Medulla oblongata (tissue), 1 donor: Measurements from ENCODE around the gene SHISA7.
"Not testable (repeated sequence)": the region's sequence is repeated elsewhere in the genome, so short reads cannot be mapped to it uniquely, and the experiment has no call there.

ENCODE experiments used
- DNase-seq: peaks from one replicate; pipeline ENCODE4 v3.0.0-alpha.2; 2015; ENCODE audit errors: extremely low spot score

SHISA7 gene

DNA sequence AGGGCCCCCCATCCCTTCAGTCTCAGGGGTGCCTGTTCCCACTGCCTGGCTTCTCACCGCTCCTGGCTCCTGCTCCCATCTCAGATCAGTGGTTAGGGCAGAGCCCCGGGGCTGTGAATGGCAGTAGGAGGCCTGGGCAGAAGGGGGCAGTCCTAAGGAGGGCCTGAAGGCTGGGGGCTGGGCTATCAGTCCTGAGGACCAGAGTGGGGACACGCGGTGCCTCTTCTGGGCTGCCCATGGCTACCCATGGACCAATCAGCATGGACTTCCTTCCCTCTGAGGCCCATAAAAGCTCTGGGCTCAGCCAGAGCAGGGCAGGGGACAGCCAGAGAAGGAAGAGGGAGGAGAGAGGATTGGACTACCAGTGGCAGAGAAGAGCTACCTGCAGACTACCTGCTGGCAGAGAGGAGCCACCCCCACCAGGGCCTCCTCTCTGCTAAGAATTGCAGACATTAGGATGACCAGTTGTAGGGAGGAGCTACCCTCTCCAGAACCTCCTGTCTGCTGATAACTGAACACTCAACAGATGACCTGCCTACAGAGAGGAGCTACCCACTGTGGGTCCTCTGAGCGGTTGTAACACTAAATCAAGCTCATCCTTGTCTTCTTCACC lies 23.4 kb downstream of the SHISA7 start:
- DNase-seq, result no peak

DNA sequence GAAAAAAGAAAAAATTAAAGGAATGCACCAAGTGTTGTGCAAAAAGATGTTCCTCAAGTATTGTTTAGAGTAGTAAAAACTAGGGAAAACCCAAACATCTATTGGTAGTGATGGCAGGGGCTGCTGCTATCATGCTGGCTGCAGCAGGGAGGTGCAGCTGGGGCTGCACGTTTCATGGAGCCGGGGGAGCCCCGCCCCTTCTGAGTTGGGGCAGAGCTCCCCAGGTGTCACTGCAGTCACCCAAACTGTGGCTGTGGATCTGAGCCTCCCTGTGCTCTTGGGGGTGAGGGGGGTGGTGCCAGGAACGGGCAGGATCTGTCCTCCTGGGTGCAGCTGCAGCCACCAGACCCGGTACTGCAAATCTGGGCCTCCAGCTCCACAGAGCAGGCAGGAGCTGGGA lies 24.0 kb downstream of the SHISA7 start:
- no peak for DNase-seq

DNA sequence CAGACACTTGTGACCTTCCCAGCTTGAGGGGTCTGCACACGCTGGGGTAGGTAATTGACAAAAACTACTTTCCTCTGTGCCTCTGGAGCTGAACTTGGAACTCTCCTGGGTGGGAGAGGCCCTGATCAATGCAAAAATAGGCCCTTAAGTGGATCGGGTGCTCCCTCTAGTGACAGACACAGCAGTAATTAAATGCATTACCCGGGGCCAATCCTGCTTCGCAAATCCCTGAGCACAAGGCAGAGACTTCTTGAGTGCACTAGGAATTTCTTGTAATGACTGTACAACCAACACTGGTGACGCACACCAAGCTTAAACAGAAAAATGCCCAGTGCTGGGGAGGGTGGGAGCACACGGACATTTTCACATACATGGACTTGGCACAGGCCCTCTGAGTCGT lies 24.9 kb downstream of the SHISA7 start:
- peak; percentile 87 for DNase-seq

DNA sequence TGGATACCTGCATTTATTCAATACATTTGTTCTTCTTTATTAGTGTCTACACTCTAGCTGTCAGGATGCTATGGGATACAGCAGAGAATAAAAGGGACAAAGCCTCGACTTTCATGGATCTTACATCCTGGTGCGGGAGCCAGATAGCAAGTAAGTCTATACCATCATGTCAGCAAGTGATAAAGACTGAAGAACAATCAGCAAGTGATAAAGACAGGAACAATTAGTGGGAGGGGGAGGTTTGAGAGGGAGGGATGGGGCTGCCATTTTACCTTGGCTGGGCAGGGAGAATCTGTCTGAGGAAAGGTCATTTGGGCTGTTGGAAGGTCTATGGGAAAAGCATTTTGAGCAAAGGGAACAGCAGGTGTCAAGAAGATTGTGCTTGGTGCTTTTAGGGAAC lies 32.9 kb downstream of the SHISA7 start:
- no peak for DNase-seq

DNA sequence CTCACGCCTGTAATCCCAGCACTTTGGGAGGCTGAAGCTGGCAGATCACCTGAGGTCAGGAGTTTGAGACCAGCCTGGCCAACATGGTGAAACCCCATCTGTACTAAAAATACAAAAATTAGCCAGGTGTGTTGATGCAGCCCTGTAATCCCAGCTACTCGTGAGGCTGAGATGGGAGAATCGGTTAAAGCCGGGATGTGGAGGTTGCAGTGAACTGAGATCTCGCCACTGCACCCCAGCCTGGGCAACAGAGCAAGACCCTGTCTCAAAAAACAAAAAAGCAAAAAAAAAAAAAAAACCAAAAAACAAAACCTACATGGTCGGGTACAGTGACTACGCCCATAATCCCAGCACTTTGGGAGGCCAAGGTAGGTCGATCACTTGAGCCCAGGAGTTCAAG lies 33.9 kb downstream of the SHISA7 start:
- DNase-seq, result not testable (repeated sequence)

DNA sequence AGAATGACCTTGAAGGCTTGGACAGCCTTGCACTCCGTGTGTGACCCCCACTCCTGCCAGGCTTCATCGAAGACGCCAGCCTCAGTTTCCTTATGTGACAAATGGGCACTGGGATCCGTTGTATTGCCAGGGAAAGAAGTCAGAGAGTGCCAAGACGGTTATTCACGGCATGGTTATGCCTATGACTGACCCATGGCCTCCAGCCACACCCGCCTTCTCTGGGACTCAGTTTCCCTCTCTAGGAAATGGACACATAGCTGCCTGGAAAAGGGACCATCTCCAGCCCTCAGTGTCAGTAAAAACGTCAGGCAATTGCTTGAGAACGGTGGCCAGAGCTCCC lies 34.6 kb downstream of the SHISA7 start:
- no peak for DNase-seq

DNA sequence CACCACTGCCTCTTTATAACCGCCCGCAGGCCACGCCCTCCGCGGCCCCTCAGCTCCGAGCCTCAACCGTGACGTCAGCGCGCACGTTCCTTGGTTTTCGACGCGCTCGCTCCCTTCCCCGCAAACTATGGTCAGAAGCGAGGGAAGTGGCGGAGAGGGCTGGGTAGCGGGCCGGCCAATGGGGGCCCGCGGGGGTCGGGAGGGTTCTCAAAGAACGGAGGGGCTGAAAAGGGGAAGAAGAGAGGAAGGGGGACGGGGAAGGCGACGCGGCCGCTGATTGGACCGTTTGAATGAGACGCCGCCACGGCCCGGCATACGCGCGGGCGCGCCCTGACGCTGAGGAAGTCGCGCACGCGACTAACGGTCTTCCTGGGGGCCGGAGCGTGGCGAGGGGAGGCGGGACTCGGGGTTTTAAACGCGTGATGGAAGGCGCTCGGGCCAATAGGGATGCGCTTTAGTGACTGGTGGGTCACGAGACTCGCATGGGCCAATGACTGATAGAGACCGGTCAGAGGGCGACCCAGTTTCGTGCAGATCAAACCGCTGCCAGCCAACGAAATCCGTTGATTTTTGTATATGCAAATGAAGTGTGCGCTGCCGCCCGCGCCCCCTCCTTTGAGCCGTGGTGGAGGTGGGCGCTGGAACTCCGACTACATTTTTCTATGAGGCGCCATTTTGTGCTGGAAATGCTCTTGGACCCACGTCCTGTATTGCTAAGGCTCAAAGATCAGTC lies 35.1 kb downstream of the SHISA7 start:
- DNase-seq, result peak; percentile 99

DNA sequence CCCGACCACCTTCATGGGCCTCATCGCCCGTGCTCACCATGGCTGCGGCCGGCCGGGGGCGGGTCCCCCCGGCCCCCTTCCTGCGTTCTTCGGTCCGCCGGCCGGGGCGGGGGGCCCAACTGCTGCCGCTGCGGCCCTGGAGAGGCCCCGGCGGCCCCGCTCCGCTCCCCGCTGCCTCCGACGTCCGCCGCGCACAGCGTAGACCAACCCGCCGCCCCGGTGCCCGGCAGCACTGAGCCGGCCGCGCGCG lies 35.6 kb downstream of the SHISA7 start, which contains the start of gene UBE2S:
Gene UBE2S (minus strand): TSS at position 239 of the 250 bp plus-strand sequence. CDS start 199 bp downstream, at position 40.
- DNase-seq, result not testable (repeated sequence)

DNA sequence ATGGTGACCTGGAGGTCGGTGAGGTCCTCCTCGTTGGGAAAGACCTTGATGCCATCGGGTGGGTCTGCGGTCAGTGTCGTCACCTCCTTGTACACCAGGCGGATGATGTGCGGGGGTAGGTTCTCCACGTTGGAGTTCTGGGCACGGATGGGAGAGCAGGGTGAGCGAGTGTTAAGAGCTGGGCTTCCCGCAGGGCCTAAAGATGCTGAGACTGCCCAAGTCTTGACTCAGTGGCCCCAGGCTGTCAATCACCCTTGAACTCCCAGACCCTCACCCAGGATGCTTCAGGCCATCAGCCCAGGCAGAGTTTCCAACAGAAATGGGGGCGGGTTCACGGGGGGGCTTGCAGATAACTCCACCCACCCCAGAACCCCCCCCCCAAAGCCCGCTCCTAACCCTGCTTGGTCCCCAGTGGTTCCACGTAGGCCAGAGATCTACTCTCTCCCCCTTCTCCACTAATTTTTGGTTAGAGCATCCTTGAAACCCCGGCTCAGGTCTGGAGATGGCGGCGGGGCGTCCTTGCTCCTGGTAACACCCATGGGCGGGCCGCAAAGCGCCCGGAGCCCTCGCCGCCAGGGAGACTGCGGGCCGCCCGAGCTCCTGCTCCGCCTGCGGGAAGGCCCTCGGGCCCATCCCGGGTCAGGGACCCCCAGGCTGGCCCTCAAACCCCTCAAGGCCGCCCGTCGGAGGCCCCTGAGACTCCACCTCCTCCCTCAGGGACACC lies 36.1 kb downstream of the SHISA7 start:
- DNase-seq, result no peak

DNA sequence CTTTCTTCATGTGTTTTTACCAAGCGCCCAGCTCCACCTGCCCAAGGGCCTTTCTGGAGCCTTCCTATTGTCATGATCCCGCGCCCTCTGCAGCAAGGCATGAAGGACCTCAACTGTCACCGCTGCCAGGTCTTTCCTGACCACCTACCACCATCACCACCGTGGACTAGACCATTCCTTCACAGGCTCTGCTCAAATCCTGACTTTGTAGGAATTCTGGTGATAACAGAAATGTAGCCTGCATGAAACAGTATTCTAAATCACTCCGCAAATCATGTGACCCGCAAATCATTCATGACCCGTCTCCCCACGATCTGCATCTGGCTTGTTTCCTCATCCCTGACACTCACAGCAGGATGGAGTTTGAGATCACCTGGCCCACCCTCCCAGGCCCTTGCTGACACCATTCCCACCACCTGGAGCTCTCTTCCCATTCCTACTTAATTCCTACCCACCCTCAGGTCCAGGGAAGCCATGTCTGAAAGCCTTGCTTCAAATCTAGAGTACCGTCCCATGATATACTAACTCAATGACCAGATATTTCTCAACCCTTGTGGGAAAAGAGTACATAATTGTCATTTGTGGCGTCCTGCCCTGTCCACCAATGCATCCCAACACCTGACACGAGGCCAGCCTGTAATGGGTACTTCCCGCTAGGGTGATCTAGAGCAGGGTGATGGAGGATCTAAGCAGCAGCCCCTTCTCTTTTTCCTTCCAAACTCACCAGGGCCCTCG lies 36.8 kb downstream of the SHISA7 start:
- DNase-seq, result no peak

DNA sequence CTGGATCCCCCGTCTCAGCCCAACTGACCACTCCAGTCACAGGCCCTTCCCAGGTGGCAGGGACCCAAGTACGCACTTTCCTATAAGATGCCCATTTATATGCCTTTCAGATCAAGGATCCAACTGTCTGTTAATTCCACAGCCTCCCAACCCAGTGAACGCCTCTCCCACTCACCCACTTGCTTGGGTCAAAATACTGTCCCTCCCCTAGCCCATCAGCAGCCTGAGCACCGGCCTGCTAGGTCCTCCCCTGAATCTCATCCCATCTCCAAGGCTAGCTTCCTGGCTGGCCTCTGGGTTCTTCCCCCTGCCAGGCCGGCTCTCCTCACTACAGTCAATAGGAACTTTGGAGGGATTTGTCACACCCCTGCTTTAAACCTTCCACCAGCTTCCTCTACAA lies 37.5 kb downstream of the SHISA7 start:
- DNase-seq, result no peak

DNA sequence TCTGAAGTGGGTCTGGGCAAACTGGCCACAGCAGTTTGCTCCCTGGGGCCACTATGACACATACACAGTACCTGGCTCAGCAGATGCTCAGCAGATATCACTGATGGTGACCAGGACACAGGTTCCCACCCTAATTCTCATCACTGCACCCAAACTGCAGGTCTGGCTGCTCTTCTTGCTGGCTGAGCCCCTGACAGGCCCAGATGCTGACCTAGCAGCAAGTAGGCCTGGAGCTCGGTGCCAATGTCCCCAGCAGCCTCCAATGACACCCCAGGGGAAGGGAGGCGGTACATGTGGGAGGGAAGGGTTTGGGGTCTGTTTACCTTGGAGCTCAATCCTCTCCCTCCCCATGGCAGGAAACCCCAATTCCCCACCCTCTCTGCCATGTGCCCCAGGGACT lies 40.6 kb downstream of the SHISA7 start:
- DNase-seq, result no peak

DNA sequence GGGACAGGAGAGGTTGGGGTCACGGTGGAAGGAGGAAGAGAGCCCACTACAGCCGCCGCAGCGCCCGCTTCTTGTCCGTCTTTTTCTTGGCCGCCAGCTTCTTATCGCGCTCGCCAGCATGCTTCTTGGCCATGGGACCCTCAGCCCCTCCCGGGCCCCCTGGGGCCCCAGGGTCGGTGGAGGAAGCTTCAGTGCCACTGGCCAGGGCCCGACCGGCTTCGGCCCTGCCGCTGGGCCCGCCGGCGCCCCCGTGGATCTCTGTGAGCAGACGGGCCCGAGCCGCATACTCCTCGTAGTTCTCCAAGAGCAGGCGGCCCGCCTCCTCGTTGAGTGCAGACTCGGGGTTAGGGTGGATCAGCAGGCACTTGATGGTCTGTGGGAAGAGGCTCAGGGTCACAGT lies 41.7 kb downstream of the SHISA7 start:
- DNase-seq, result not testable (repeated sequence)

DNA sequence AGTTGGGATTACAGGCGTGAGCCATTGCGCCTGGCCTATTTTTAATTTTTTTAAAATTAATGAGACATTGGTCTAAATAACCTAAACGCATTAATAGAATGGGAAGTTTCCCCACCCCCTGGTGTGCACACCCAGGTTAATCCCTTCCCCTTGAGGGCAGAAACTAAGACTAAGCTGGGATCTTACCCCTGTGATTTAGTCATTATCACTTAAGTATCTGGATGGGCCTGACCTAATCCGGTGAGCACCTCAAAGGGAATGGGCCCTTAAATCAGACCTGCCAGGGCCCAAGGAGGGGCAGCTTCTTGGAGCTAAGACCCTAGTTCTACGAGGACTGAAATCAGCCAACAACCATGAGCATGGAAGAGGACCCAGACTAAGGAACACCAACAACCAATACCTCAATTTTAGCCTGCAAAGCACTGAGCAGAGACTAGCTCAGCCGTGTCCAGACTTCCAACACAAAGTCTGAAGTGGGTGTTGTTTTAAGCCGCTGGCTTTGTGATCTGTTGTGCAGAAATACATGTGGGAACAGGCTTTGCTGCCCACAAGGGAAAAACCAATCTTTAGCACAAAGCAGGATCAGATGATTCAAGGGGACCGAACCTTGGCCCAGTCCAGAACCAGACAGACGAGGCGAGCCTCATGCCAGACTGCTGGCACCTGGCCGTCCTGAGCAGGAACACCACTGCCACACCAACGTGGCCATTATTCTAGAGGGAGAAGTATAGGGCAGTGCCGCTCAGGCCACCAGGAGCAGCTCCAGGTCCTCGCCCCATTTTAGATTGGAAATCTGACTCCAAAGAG lies 42.6 kb downstream of the SHISA7 start:
- no peak for DNase-seq

DNA sequence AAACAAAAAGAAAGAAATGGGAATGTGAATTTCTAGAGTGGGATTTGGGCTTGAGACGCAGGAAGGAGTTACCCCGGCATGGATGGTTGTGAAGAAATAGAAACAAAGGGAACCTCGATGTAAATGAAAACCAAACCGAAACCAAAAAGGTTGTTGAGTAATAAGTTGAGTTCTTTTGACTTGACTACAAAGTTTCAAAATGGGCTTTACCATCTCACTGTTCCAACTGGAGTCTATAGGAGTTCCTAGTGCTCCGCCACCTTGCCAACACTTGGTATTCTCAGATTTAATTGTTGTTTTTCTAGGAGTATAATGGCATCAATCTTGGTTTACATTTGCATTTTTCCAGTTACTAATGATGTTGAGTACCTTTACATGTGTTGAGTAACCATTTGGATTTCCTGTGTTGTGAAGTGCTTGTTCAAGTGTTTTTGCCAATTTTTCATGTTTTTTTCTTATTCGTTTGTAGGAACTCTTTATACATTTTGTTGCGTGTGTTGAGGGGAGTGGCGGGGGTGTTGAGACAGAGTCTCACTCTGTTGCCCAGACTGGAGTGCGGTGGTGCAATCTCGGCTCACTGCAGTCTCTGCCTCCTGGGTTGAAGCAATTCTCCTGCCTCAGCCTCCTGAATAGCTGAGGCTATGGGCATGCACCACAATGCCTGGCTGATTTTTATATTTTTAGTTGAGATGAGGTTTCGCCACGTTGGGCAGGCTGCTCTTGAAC lies 44.7 kb downstream of the SHISA7 start:
- no peak for DNase-seq

DNA sequence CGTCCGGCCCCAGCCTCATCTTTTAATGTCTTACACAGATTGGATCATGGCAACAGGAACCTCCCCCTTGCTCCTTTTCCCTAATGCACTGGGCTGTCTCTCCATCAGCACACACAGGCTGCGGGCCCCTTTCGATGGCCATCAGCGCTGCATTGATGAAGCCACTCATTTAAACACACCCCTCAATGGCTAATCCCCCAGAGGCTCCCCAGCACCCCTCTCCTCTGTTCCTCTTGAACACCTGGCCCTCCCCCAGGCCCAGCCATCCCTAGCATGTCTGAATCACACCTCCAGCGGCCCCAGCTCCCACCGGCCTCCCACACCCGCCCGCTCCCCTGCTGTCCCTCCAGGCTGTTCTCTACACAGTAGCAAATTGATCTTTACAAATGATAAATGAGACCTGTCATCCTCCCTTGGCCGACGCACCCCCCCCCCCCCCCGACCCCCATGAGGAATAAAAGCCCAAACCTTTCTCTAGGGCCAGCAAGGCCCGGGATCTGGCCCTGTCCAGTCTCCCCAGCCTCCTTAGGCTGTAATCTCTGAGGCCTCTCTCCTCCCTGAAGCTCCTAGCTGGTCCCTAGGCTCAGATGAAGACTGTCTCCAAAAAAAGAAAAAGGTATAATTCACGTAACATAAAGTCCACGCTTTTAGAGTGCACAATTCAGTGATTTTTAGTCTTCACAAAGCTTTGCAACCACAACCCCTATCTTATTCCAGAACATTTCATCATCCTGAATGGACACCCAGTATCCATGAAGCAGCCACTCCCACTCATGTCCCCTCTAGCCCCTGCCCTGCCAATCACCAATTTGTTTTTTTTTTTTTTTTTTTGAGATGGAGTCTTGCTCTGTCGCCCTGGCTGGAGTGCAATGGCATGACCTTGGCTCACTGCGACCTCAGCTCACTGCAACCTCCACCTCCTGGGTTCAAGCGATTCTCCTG lies 50.0 kb downstream of the SHISA7 start:
- DNase-seq, result no peak

DNA sequence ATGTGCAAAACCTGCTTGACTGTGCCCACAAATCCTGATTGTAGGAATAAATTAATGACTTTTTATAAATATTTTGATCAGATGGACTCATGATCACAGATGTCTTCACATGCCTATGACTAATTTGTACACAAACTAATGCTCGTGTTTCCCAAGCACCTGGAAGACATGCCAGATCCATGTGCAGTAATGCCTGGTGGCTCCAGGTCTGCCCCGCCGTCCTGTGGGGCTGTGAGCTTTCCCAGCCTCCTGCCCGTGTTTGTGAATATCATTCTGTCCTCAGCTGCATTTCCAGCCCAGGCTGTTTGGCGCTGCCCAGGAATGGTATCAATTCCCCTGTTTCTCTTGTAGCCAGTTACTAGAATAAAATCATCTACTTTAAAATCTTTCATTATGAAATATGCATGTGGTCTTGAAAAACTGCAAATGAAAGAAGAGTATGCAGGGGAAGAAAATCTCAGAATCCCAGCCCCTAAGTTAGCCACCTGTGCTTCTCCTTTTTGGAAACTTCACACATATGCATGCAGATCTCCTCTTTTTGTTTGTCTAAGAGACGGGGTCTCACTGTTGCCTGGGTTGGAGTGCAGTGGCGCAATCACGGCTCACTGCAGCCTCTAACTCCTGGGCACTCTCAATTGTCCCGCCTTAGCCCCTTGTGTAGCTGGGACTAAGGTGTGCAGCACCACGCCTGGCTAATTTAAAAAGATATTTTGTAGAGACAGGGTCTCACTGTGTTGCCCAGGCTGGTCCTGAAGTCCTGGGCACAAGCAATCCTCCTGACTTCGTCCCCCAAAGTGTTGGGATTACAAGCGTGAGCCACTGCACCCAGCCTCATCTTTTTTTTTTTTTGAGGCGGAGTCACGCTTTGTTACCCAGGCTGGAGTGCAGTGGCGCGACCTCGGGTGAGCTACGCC lies 51.1 kb downstream of the SHISA7 start:
- no peak for DNase-seq

DNA sequence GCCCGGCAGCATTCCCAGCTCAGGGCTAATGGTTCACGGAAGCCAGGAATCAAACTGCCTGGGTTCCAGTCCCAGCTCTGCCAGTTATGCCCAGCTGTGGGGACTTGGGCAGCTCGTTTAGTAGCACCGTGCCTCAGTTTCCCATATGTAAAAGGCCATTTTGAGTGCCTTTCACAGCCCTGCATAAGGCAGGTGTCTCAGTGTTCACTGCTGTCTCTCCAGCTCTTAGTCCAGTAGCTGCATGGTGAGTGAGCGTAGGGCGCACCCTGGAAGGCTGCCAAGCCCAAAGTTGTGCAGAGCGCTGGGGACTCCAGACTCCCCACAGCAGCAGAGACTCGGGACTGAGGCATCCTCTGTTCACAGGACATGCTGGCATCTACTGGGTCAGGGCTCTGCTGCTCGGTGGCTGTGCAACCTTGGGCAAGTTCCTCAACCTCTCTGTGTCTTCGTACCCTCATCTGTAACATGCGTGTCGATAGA lies 51.9 kb downstream of the SHISA7 start:
- no peak for DNase-seq

DNA sequence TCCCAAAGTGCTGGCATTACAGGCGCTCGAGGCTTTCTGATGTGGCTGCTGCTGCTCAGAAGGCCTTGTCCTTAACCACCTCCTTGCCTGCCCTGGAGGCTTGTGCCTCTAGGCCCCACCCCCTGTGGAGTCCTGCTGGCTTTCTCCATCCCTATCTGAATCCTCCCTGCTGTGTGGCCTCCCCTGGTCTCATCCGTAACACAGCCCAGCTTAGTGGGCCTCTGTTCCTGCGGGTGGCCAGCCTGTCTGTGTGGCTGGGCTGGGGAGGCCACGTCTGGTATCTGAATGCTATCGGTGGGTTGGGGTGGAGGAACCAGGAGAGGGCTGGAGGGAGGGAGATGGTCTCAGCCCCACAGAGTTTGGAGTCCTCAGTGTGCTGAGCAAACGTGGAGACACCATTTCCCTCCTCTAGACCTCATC lies 52.6 kb downstream of the SHISA7 start:
- no peak for DNase-seq
